Measurements from ENCODE around the gene C11orf16. TPM values are rescaled to one million over a fixed set of nuclear protein-coding genes. Genes with fewer than 3 reads are reported as not detected.

C11orf16 gene
- total and polyA plus RNA-seq, 2 of the 8 experiments (the other 6 are each of a cell fraction or from before 2014, with no cell fraction given): 0.08 TPM; not detected in 1

DNA sequence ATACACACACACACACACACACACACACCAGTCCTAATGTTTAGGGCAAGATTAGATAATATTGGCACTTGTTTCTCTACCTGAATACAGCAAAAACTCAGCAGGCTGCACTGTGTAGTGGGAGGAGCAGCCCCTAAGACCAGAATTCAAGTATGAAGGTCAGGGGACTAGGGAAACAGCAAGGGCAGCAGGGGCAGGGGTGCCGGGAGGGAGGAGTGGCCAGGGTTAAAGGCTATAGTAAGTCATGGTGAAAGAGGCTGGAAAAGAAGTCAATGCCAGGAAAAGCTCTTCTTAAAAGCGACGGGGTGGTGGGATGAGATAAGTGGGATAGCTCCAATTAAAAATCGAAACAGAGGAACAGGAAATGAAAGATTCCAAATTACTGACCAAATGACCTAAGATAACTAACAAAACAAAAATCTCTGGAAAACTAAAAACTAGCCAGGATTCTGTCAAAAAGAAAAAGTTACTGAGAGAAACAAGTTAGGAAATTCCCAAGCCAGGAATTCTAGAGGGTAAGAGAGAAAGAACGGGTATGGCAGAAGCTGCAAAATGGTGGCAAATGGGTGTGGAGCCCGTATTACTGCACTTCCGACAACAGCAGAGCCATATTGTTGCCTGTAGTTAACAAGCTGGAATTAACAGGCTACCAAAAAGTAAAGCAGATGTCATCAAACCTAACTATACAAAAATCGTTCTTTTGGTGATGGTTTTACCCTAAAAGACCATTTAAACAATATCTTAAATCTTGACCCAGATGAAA is 8.8 kb upstream of the C11orf16 start (continued):
- TF ChIP-seq, protein P1, sequence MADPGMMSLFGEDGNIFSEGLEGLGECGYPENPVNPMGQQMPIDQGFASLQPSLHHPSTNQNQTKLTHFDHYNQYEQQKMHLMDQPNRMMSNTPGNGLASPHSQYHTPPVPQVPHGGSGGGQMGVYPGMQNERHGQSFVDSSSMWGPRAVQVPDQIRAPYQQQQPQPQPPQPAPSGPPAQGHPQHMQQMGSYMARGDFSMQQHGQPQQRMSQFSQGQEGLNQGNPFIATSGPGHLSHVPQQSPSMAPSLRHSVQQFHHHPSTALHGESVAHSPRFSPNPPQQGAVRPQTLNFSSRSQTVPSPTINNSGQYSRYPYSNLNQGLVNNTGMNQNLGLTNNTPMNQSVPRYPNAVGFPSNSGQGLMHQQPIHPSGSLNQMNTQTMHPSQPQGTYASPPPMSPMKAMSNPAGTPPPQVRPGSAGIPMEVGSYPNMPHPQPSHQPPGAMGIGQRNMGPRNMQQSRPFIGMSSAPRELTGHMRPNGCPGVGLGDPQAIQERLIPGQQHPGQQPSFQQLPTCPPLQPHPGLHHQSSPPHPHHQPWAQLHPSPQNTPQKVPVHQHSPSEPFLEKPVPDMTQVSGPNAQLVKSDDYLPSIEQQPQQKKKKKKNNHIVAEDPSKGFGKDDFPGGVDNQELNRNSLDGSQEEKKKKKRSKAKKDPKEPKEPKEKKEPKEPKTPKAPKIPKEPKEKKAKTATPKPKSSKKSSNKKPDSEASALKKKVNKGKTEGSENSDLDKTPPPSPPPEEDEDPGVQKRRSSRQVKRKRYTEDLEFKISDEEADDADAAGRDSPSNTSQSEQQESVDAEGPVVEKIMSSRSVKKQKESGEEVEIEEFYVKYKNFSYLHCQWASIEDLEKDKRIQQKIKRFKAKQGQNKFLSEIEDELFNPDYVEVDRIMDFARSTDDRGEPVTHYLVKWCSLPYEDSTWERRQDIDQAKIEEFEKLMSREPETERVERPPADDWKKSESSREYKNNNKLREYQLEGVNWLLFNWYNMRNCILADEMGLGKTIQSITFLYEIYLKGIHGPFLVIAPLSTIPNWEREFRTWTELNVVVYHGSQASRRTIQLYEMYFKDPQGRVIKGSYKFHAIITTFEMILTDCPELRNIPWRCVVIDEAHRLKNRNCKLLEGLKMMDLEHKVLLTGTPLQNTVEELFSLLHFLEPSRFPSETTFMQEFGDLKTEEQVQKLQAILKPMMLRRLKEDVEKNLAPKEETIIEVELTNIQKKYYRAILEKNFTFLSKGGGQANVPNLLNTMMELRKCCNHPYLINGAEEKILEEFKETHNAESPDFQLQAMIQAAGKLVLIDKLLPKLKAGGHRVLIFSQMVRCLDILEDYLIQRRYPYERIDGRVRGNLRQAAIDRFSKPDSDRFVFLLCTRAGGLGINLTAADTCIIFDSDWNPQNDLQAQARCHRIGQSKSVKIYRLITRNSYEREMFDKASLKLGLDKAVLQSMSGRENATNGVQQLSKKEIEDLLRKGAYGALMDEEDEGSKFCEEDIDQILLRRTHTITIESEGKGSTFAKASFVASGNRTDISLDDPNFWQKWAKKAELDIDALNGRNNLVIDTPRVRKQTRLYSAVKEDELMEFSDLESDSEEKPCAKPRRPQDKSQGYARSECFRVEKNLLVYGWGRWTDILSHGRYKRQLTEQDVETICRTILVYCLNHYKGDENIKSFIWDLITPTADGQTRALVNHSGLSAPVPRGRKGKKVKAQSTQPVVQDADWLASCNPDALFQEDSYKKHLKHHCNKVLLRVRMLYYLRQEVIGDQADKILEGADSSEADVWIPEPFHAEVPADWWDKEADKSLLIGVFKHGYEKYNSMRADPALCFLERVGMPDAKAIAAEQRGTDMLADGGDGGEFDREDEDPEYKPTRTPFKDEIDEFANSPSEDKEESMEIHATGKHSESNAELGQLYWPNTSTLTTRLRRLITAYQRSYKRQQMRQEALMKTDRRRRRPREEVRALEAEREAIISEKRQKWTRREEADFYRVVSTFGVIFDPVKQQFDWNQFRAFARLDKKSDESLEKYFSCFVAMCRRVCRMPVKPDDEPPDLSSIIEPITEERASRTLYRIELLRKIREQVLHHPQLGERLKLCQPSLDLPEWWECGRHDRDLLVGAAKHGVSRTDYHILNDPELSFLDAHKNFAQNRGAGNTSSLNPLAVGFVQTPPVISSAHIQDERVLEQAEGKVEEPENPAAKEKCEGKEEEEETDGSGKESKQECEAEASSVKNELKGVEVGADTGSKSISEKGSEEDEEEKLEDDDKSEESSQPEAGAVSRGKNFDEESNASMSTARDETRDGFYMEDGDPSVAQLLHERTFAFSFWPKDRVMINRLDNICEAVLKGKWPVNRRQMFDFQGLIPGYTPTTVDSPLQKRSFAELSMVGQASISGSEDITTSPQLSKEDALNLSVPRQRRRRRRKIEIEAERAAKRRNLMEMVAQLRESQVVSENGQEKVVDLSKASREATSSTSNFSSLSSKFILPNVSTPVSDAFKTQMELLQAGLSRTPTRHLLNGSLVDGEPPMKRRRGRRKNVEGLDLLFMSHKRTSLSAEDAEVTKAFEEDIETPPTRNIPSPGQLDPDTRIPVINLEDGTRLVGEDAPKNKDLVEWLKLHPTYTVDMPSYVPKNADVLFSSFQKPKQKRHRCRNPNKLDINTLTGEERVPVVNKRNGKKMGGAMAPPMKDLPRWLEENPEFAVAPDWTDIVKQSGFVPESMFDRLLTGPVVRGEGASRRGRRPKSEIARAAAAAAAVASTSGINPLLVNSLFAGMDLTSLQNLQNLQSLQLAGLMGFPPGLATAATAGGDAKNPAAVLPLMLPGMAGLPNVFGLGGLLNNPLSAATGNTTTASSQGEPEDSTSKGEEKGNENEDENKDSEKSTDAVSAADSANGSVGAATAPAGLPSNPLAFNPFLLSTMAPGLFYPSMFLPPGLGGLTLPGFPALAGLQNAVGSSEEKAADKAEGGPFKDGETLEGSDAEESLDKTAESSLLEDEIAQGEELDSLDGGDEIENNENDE (IDR thresholded peaks at IDR 0.05; ENCODE audit: insufficient replicate concordance, low read length): no peak
- TF ChIP-seq, protein P2, sequence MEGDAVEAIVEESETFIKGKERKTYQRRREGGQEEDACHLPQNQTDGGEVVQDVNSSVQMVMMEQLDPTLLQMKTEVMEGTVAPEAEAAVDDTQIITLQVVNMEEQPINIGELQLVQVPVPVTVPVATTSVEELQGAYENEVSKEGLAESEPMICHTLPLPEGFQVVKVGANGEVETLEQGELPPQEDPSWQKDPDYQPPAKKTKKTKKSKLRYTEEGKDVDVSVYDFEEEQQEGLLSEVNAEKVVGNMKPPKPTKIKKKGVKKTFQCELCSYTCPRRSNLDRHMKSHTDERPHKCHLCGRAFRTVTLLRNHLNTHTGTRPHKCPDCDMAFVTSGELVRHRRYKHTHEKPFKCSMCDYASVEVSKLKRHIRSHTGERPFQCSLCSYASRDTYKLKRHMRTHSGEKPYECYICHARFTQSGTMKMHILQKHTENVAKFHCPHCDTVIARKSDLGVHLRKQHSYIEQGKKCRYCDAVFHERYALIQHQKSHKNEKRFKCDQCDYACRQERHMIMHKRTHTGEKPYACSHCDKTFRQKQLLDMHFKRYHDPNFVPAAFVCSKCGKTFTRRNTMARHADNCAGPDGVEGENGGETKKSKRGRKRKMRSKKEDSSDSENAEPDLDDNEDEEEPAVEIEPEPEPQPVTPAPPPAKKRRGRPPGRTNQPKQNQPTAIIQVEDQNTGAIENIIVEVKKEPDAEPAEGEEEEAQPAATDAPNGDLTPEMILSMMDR (IDR thresholded peaks at IDR 0.05; ENCODE audit: control extremely low read depth in 1 of 3, insufficient read depth in 1 of 3, low read depth in 1 of 3, low read length in 3 of 3): no peak
- TF ChIP-seq TCF12 (IDR thresholded peaks at IDR 0.05; ENCODE audit: low read depth, low read length) (no peak), SIX5 (IDR thresholded peaks at IDR 0.05; ENCODE audit: low read depth, low read length) (no peak), MAFK (IDR thresholded peaks at IDR 0.05; ENCODE audit: low read depth, low read length) (no peak), NANOG (IDR thresholded peaks at IDR 0.05; ENCODE audit: insufficient read depth, low read depth, low read length, poor library complexity, severe bottlenecking) (no peak)
